HepG2 (cell line): ENCODE results near the gene GPR39. TPM values are rescaled to one million over a fixed set of nuclear protein-coding genes. Genes with fewer than 3 reads are reported as not detected.
A peak's percentile ranks its signal among the peaks of the same experiment; 100 is the strongest.

ENCODE experiments used
- ARID5B ChIP-seq: IDR thresholded peaks from 2 replicates; pipeline ENCODE4 v1.4.0; 2020; ENCODE audit warnings: mild to moderate bottlenecking, missing genetic modification reagents
- BCL6 ChIP-seq: IDR thresholded peaks from 2 replicates; pipeline ENCODE4 v1.6.1; 2016; ENCODE audit warnings: missing genetic modification reagents, missing compliant biosample characterization
- CTCF ChIP-seq: sonication (generic); formaldehyde crosslinking; IDR thresholded peaks from 2 replicates; pipeline ENCODE4 v1.5.0; 2020; ENCODE audit warnings: mild to moderate bottlenecking, missing genetic modification reagents, moderate library complexity
- GABPA ChIP-seq, 2 experiments: IDR thresholded peaks; 2 replicates each; pipeline ENCODE4 v1.6.1; 2011 to 2016; ENCODE audit warnings: low read depth in 2 of 2, low read length in 1 of 2, missing biosample characterization in 1 of 2, missing genetic modification characterization in 1 of 2
- NKX3-1 ChIP-seq: sonication (generic); formaldehyde crosslinking; IDR thresholded peaks from 2 replicates; pipeline ENCODE4 v1.5.0; 2020; ENCODE audit warnings: missing genetic modification reagents
- ZNF503 ChIP-seq: sonication (generic); formaldehyde crosslinking; IDR thresholded peaks from 2 replicates; pipeline ENCODE4 v1.4.0; 2020; ENCODE audit warnings: missing genetic modification reagents
- ZNF577 ChIP-seq: sonication (generic); formaldehyde crosslinking; IDR thresholded peaks from 2 replicates; pipeline ENCODE4 v1.4.0; 2020; ENCODE audit warnings: mild to moderate bottlenecking, low read depth, missing genetic modification reagents, borderline replicate concordance
- polyA plus RNA-seq, 8 experiments: library from polyadenylated mRNA; depleted of rRNA in 3 of 8; stranded (reverse) in 7 of 8; unstranded in 1 of 8; fragments of >200 nt; fragmentation: Illumina TruSeq in 4 of 8; extraction: Trizol in 4 of 8; gene quantifications; 2 replicates each; pipeline versions ENCODE4 v1.2.1 to v1.2.3, GENCODE V29; 2011 to 2016; ENCODE audit warnings: low read depth in 4 of 8, missing spikeins in 1 of 8, mixed read lengths in 1 of 8; ENCODE audit not compliant: insufficient read depth in 1 of 8
- total RNA-seq, 5 experiments: library from RNA; depleted of rRNA; stranded (reverse); fragments of >200 nt; fragmentation: Illumina TruSeq; extraction: Trizol; gene quantifications; 2 replicates each; pipeline ENCODE4 v1.2.3, GENCODE V29; 2016; ENCODE audit warnings: low read depth in 1 of 5

The GPR39 gene
- total and polyA plus RNA-seq, 2 of the 13 experiments (the other 11 are each of a cell fraction or from before 2014, with no cell fraction given): 0.16 to 0.62 TPM

GRCh38 chr2:132439703-132440398 is 23.2 kb downstream of the GPR39 start (continued):
- TF ChIP-seq ARID5B (CRISPR knock-in tag): peak; percentile 74
- peak; percentile 37; the same call in 1 of the 2 replicates for TF ChIP-seq BCL6 (CRISPR knock-in tag)
- TF ChIP-seq ZNF503 (CRISPR knock-in tag): 0 out of 2 replicates have a peak, but pooled peaks have one; percentile 21
- no peak for TF ChIP-seq NKX3-1 (CRISPR knock-in tag)
- TF ChIP-seq ZNF577 (CRISPR knock-in tag): no peak
- TF ChIP-seq GABPA (IDR thresholded peaks at IDR 0.05; ENCODE audit: low read depth, low read length): no peak
- peak; percentile 49 for TF ChIP-seq GABPA (CRISPR knock-in tag; IDR thresholded peaks at IDR 0.05; ENCODE audit: low read depth)
- peak; percentile 27; the same call in 1 of the 2 replicates for TF ChIP-seq CTCF
- TF ChIP-seq, all 625 proteins: peak for 92
